ENCODE data around the gene CCDC27.

Gene CCDC27

DNA sequence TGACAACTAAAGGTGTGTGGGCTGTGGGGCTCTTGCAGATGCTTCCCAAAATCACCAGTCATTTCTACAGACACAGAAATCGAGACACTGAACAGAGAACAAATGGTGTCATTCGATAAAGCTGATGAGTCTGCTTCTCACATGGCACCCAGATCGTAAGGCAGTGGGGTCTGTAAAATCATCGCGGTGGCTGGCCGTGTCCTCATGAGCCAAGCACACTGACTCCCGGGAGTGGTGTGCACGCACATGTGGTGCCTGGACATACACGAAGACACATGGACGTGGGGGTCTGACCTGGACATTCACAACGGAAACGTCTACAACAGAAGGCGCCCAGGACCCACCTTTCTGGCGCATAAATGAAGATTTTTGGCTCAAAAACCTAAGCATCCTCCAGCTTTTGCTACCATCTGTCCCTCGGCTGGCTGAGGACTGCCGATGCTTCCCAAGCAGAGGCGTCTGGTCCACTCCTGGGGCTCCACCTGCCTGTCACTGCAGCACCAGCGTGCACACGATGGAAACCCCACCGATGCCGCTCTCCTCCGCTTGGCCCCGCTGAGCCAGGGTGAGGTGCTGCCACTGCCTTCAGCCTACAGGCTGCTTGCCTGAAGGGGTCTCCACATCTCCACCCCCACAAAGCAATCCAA lies 27.1 kb downstream of the CCDC27 start:
- ATAC-seq = no peak
- no peak for TF ChIP-seq CSDC2 (CRISPR knock-in tag; IDR thresholded peaks at IDR 0.05)
- no peak for TF ChIP-seq OSR1 (CRISPR knock-in tag; IDR thresholded peaks at IDR 0.05)
- TF ChIP-seq, protein P1, sequence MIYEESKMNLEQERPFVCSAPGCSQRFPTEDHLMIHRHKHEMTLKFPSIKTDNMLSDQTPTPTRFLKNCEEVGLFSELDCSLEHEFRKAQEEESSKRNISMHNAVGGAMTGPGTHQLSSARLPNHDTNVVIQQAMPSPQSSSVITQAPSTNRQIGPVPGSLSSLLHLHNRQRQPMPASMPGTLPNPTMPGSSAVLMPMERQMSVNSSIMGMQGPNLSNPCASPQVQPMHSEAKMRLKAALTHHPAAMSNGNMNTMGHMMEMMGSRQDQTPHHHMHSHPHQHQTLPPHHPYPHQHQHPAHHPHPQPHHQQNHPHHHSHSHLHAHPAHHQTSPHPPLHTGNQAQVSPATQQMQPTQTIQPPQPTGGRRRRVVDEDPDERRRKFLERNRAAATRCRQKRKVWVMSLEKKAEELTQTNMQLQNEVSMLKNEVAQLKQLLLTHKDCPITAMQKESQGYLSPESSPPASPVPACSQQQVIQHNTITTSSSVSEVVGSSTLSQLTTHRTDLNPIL (CRISPR knock-in tag; IDR thresholded peaks at IDR 0.05; ENCODE audit: low read depth) = no peak
- TF ChIP-seq, protein P2, sequence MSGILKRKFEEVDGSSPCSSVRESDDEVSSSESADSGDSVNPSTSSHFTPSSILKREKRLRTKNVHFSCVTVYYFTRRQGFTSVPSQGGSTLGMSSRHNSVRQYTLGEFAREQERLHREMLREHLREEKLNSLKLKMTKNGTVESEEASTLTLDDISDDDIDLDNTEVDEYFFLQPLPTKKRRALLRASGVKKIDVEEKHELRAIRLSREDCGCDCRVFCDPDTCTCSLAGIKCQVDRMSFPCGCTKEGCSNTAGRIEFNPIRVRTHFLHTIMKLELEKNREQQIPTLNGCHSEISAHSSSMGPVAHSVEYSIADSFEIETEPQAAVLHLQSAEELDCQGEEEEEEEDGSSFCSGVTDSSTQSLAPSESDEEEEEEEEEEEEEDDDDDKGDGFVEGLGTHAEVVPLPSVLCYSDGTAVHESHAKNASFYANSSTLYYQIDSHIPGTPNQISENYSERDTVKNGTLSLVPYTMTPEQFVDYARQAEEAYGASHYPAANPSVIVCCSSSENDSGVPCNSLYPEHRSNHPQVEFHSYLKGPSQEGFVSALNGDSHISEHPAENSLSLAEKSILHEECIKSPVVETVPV (CRISPR knock-in tag; IDR thresholded peaks at IDR 0.05) = no peak
- TF ChIP-seq, protein P3, sequence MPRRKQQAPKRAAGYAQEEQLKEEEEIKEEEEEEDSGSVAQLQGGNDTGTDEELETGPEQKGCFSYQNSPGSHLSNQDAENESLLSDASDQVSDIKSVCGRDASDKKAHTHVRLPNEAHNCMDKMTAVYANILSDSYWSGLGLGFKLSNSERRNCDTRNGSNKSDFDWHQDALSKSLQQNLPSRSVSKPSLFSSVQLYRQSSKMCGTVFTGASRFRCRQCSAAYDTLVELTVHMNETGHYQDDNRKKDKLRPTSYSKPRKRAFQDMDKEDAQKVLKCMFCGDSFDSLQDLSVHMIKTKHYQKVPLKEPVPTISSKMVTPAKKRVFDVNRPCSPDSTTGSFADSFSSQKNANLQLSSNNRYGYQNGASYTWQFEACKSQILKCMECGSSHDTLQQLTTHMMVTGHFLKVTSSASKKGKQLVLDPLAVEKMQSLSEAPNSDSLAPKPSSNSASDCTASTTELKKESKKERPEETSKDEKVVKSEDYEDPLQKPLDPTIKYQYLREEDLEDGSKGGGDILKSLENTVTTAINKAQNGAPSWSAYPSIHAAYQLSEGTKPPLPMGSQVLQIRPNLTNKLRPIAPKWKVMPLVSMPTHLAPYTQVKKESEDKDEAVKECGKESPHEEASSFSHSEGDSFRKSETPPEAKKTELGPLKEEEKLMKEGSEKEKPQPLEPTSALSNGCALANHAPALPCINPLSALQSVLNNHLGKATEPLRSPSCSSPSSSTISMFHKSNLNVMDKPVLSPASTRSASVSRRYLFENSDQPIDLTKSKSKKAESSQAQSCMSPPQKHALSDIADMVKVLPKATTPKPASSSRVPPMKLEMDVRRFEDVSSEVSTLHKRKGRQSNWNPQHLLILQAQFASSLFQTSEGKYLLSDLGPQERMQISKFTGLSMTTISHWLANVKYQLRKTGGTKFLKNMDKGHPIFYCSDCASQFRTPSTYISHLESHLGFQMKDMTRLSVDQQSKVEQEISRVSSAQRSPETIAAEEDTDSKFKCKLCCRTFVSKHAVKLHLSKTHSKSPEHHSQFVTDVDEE (CRISPR knock-in tag; IDR thresholded peaks at IDR 0.05) = no peak
- no peak for TF ChIP-seq ZNF70 (CRISPR knock-in tag; IDR thresholded peaks at IDR 0.05)
- TF ChIP-seq ISL1 (CRISPR knock-in tag; IDR thresholded peaks at IDR 0.05) = no peak
- no peak for TF ChIP-seq ARNTL (CRISPR knock-in tag; IDR thresholded peaks at IDR 0.05; ENCODE audit: borderline replicate concordance, low read depth)
- TF ChIP-seq, protein P4, sequence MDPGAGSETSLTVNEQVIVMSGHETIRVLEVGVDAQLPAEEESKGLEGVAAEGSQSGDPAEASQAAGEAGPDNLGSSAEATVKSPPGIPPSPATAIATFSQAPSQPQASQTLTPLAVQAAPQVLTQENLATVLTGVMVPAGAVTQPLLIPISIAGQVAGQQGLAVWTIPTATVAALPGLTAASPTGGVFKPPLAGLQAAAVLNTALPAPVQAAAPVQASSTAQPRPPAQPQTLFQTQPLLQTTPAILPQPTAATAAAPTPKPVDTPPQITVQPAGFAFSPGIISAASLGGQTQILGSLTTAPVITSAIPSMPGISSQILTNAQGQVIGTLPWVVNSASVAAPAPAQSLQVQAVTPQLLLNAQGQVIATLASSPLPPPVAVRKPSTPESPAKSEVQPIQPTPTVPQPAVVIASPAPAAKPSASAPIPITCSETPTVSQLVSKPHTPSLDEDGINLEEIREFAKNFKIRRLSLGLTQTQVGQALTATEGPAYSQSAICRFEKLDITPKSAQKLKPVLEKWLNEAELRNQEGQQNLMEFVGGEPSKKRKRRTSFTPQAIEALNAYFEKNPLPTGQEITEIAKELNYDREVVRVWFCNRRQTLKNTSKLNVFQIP (CRISPR knock-in tag; IDR thresholded peaks at IDR 0.05; ENCODE audit: borderline replicate concordance, low read depth) = no peak

DNA sequence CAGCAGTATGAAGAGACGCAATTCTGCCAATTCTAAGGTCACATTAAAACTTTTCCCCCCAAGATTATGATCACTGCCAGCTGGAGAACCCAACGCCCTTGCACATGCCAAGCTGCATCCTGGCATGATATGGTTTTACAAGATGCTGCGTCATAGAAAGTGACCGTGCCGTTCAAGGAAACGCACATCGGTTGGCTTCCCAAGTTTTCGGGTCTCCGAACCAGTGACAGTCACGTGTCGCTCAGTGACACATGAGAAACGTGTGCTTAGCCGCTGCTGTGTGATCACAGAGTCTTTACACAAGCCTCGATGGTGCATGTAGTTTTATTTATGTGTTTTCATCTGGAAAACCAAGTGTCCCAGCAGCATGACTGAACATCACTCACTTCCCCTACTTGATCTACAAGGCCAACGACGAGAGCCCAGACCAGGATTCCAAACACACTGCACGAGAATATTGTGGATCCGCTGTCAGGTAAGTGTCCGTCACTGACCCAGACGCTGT lies 27.7 kb downstream of the CCDC27 start:
- no peak for ATAC-seq
- no peak for TF ChIP-seq ISL1 (CRISPR knock-in tag; IDR thresholded peaks at IDR 0.05)
- TF ChIP-seq ESRRG (CRISPR knock-in tag; IDR thresholded peaks at IDR 0.05) = no peak
- TF ChIP-seq PPARA (CRISPR knock-in tag; IDR thresholded peaks at IDR 0.05; ENCODE audit: borderline replicate concordance) = no peak
- no peak for TF ChIP-seq OSR1 (CRISPR knock-in tag; IDR thresholded peaks at IDR 0.05)
- TF ChIP-seq, protein P5, sequence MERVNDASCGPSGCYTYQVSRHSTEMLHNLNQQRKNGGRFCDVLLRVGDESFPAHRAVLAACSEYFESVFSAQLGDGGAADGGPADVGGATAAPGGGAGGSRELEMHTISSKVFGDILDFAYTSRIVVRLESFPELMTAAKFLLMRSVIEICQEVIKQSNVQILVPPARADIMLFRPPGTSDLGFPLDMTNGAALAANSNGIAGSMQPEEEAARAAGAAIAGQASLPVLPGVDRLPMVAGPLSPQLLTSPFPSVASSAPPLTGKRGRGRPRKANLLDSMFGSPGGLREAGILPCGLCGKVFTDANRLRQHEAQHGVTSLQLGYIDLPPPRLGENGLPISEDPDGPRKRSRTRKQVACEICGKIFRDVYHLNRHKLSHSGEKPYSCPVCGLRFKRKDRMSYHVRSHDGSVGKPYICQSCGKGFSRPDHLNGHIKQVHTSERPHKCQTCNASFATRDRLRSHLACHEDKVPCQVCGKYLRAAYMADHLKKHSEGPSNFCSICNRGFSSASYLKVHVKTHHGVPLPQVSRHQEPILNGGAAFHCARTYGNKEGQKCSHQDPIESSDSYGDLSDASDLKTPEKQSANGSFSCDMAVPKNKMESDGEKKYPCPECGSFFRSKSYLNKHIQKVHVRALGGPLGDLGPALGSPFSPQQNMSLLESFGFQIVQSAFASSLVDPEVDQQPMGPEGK (CRISPR knock-in tag; IDR thresholded peaks at IDR 0.05; ENCODE audit: borderline replicate concordance) = no peak
- no peak for TF ChIP-seq ZNF8 (CRISPR knock-in tag; IDR thresholded peaks at IDR 0.05)
- TF ChIP-seq ZNF70 (CRISPR knock-in tag; IDR thresholded peaks at IDR 0.05) = no peak
- TF ChIP-seq, protein P3 (CRISPR knock-in tag; IDR thresholded peaks at IDR 0.05) = no peak
- TF ChIP-seq, protein P1 (CRISPR knock-in tag; IDR thresholded peaks at IDR 0.05; ENCODE audit: low read depth) = no peak
- no peak for TF ChIP-seq ARNTL (CRISPR knock-in tag; IDR thresholded peaks at IDR 0.05; ENCODE audit: borderline replicate concordance, low read depth)
- TF ChIP-seq ZFP3 (CRISPR knock-in tag; IDR thresholded peaks at IDR 0.05) = no peak

All from SK-N-SH treated with all-trans-retinoic acid at 6 μM for 48 hours (cell line).